Thyroid gland (tissue), 4 donors: ENCODE results near the gene PEA15. TPM values are rescaled to one million over a fixed set of nuclear protein-coding genes. Genes with fewer than 3 reads are reported as not detected.

Source experiments
- DNase-seq, 2 donors: peaks; one replicate each; pipeline ENCODE4 v3.0.0-alpha.2; 2019
- H3K27ac ChIP-seq, 3 donors: fragments of 200-600 bp; sonication (generic); 1 replicate in 2 of 3; 2 replicates in 1 of 3; pipeline ENCODE4 v1.5.1; 2016 to 2019; ENCODE audit warnings: mild to moderate bottlenecking in 1 of 3, moderate library complexity in 1 of 3
- H3K27me3 ChIP-seq: fragments of 200-600 bp; sonication (generic); one replicate; pipeline ENCODE4 v1.5.1; 2019
- H3K36me3 ChIP-seq, 2 donors: fragments of 200-600 bp; sonication (generic); one replicate each; pipeline ENCODE4 v1.5.1; 2016 to 2019
- H3K4me1 ChIP-seq, 2 donors: fragments of 200-600 bp; sonication (generic); one replicate each; pipeline ENCODE4 v1.5.1; 2017 to 2019
- H3K4me3 ChIP-seq, 3 donors: fragments of 200-600 bp; sonication (generic); replicated peaks in 1 of 3; 1 replicate in 2 of 3; 2 replicates in 1 of 3; pipeline ENCODE4 v1.5.1; 2016; ENCODE audit warnings: mild to moderate bottlenecking in 1 of 3
- H3K9me3 ChIP-seq: fragments of 200-600 bp; sonication (generic); one replicate; pipeline ENCODE4 v1.5.1; 2017
- CTCF ChIP-seq, 6 experiments: fragments of 200-600 bp in 3 of 6; fragments of 450-650 bp in 3 of 6; sonication (generic) in 3 of 6; IDR thresholded peaks; one replicate each; pipeline ENCODE4 v1.5.1; 2016 to 2019; ENCODE audit warnings: antibody characterized with exemption in 6 of 6, mild to moderate bottlenecking in 2 of 6, inconsistent platforms in 1 of 6, moderate library complexity in 1 of 6
- POLR2A ChIP-seq, 2 donors: fragments of 450-650 bp; IDR thresholded peaks; one replicate each; pipeline ENCODE4 v1.6.1; 2017; ENCODE audit warnings: antibody characterized with exemption in 2 of 2, mild to moderate bottlenecking in 2 of 2, moderate library complexity in 1 of 2
- WGBS, 2 donors: methylation state at CpG; one replicate each; pipeline ENCODE4 v1.1.5; 2017; 5-methylcytosine and 5-hydroxymethylcytosine counted together
- intact Hi-C: fragments of 100-400 bp; cut with DNase I; formaldehyde crosslinking; loops from one replicate; pipeline ENCODE4 v1.15.1; 2023
- total RNA-seq, 4 donors: library from RNA; depleted of rRNA; stranded (reverse); fragments of >200 nt; gene quantifications; one replicate each; pipeline ENCODE4 v1.2.3, GENCODE V29; 2016

Gene PEA15
- total RNA-seq, 4 donors from 2014 or later: 47.9 to 68.5 (median 50.2) TPM

GRCh38 chr1:160228431-160228830 is 23.2 kb downstream of the PEA15 start:
- TF ChIP-seq CTCF (IDR thresholded peaks at IDR 0.05): no peak
- TF ChIP-seq POLR2A (IDR thresholded peaks at IDR 0.05): no peak
- no peak overlapping the region for H3K27ac ChIP-seq
- H3K9me3 ChIP-seq: no peaks in the 10 kb centered on the region
- H3K4me1 ChIP-seq: peaks cover 0 to 12% of the 10 kb centered on the region in 2 donors
- no peaks in the 10 kb centered on the region for H3K27me3 ChIP-seq
- no peak for DNase-seq
- H3K4me3 ChIP-seq: no peak overlapping the region
- intact Hi-C loops: no loop called here
- H3K36me3 ChIP-seq: peaks cover 62 to 70% of the 10 kb centered on the region in 2 donors

GRCh38 chr1:160232911-160233310 is 27.7 kb downstream of the PEA15 start:
- Histone ChIP-seq H3K27ac (no peak overlapping the region), H3K27me3 (no peaks in the 10 kb centered on the region), H3K4me3 (no peak overlapping the region), H3K9me3 (no peaks in the 10 kb centered on the region), H3K36me3 (peaks cover 57 to 69% of the 10 kb centered on the region in 2 donors), H3K4me1 (no peaks in the 10 kb centered on the region)
- no peak for DNase-seq
- intact Hi-C loops: no loop called here
- no peak for TF ChIP-seq POLR2A (IDR thresholded peaks at IDR 0.05)
- no peak for TF ChIP-seq CTCF (IDR thresholded peaks at IDR 0.05)

- intact Hi-C loops: no loop called here
- 93 to 94% methylated on average over 5 of the region's 5 CpGs for WGBS, 2 donors
- no peaks in the 10 kb centered on the region for H3K27me3 ChIP-seq
- H3K36me3 ChIP-seq: peaks cover 44 to 59% of the 10 kb centered on the region in 2 donors
- no peaks in the 10 kb centered on the region for H3K4me1 ChIP-seq
- TF ChIP-seq POLR2A (IDR thresholded peaks at IDR 0.05) (no peak), CTCF (IDR thresholded peaks at IDR 0.05) (no peak)
- no peak overlapping the region for H3K4me3 ChIP-seq
- no peak overlapping the region for H3K27ac ChIP-seq
- no peak for DNase-seq
- H3K9me3 ChIP-seq: no peaks in the 10 kb centered on the region
Measured at GRCh38 chr1:160236806-160237205, 31.6 kb downstream of the PEA15 start.

GRCh38 chr1:160237558-160237957 is 32.4 kb downstream of the PEA15 start:
- no peaks in the 10 kb centered on the region for H3K27me3 ChIP-seq
- no peak overlapping the region for H3K27ac ChIP-seq
- no peak overlapping the region for H3K4me3 ChIP-seq
- intact Hi-C loops: no loop called here
- WGBS, 2 donors: 100% methylated on average over 2 of the region's 2 CpGs
- no peaks in the 10 kb centered on the region for H3K9me3 ChIP-seq
- H3K4me1 ChIP-seq: no peaks in the 10 kb centered on the region
- peaks cover 41 to 52% of the 10 kb centered on the region in 2 donors for H3K36me3 ChIP-seq
- DNase-seq: no peak
- no peak for TF ChIP-seq POLR2A (IDR thresholded peaks at IDR 0.05)
- TF ChIP-seq CTCF (IDR thresholded peaks at IDR 0.05): no peak

GRCh38 chr1:160238408-160238807 is 33.2 kb downstream of the PEA15 start:
- Histone ChIP-seq H3K27ac (no peak overlapping the region), H3K9me3 (no peaks in the 10 kb centered on the region), H3K4me1 (no peaks in the 10 kb centered on the region), H3K4me3 (no peak overlapping the region), H3K36me3 (peaks cover 41 to 50% of the 10 kb centered on the region in 2 donors), H3K27me3 (no peaks in the 10 kb centered on the region)
- TF ChIP-seq CTCF (IDR thresholded peaks at IDR 0.05) (no peak), POLR2A (IDR thresholded peaks at IDR 0.05) (no peak)
- WGBS, 2 donors: 89 to 98% methylated on average over 5 of the region's 5 CpGs
- no peak for DNase-seq
- intact Hi-C loops: no loop called here
